ENCODE measurements around the gene LRRC36. TPM values are rescaled to one million over a fixed set of nuclear protein-coding genes. Genes with fewer than 3 reads are reported as not detected.

LRRC36 gene
- total RNA-seq, 6 experiments from 2014 or later: not detected

GRCh38 chr16:67336648-67337047 is 10.0 kb downstream of the LRRC36 start:
- H3K27me3 Mint-ChIP-seq (ENCODE audit: insufficient read depth): peaks cover 3% of the 10 kb centered on the region; the same call in 1 of the 2 replicates
- H3K4me1 Mint-ChIP-seq (ENCODE audit: low read depth): no peaks in the 10 kb centered on the region
- peaks cover 8% of the 10 kb centered on the region; the same call in 1 of the 2 replicates for H3K9me3 Mint-ChIP-seq
- TF ChIP-seq CTCF (IDR thresholded peaks at IDR 0.05): no peak
- no peak overlapping the region for H3K4me3 Mint-ChIP-seq
- no peak overlapping the region for H3K27ac Mint-ChIP-seq
- H3K36me3 Mint-ChIP-seq (ENCODE audit: low read depth): no peaks in the 10 kb centered on the region
- no peak for DNase-seq

GRCh38 chr16:67339453-67339852 is 12.8 kb downstream of the LRRC36 start:
- Mint-ChIP-seq H3K27ac (no peak overlapping the region), H3K27me3 (ENCODE audit: insufficient read depth) (peaks cover 2% of the 10 kb centered on the region; the same call in 1 of the 2 replicates), H3K4me1 (ENCODE audit: low read depth) (no peaks in the 10 kb centered on the region), H3K36me3 (ENCODE audit: low read depth) (no peaks in the 10 kb centered on the region), H3K9me3 (peaks cover 6% of the 10 kb centered on the region; the same call in 1 of the 2 replicates), H3K4me3 (no peak overlapping the region)
- DNase-seq: peak; percentile 9
- TF ChIP-seq CTCF (IDR thresholded peaks at IDR 0.05): peak; percentile 57; the same call in 1 of the 2 replicates

- H3K27ac Mint-ChIP-seq: no peak overlapping the region
- H3K4me3 Mint-ChIP-seq: no peak overlapping the region
- H3K9me3 Mint-ChIP-seq: no peaks in the 10 kb centered on the region
- DNase-seq: no peak
- H3K36me3 Mint-ChIP-seq (ENCODE audit: low read depth): no peaks in the 10 kb centered on the region
- H3K27me3 Mint-ChIP-seq (ENCODE audit: insufficient read depth): peaks cover 2% of the 10 kb centered on the region; the same call in 1 of the 2 replicates
- no peak for TF ChIP-seq CTCF (IDR thresholded peaks at IDR 0.05)
- no peaks in the 10 kb centered on the region for H3K4me1 Mint-ChIP-seq (ENCODE audit: low read depth)
Observed at GRCh38 chr16:67341250-67341649, 14.6 kb downstream of the LRRC36 start.

GRCh38 chr16:67342616-67343015 is 16.0 kb downstream of the LRRC36 start:
- Mint-ChIP-seq H3K27me3 (ENCODE audit: insufficient read depth) (peaks cover 2% of the 10 kb centered on the region; the same call in 1 of the 2 replicates), H3K27ac (no peak overlapping the region)

GRCh38 chr16:67345401-67345800 is 18.8 kb downstream of the LRRC36 start:
- no peaks in the 10 kb centered on the region; the same call in 1 of the 2 replicates for H3K27me3 Mint-ChIP-seq (ENCODE audit: insufficient read depth)
- no peak for TF ChIP-seq CTCF (IDR thresholded peaks at IDR 0.05)
- H3K9me3 Mint-ChIP-seq: no peaks in the 10 kb centered on the region
- no peaks in the 10 kb centered on the region for H3K36me3 Mint-ChIP-seq (ENCODE audit: low read depth)
- H3K4me1 Mint-ChIP-seq (ENCODE audit: low read depth): no peaks in the 10 kb centered on the region
- H3K27ac Mint-ChIP-seq: no peak overlapping the region
- no peak for DNase-seq
- H3K4me3 Mint-ChIP-seq: no peak overlapping the region

More at GRCh38 chr16:67342616-67343015, 16.0 kb downstream of the LRRC36 start:
- H3K4me1 Mint-ChIP-seq (ENCODE audit: low read depth): no peaks in the 10 kb centered on the region
- TF ChIP-seq CTCF (IDR thresholded peaks at IDR 0.05): no peak
- no peak for DNase-seq
- no peak overlapping the region for H3K4me3 Mint-ChIP-seq
- no peaks in the 10 kb centered on the region for H3K36me3 Mint-ChIP-seq (ENCODE audit: low read depth)
- H3K9me3 Mint-ChIP-seq: no peaks in the 10 kb centered on the region

- no peaks in the 10 kb centered on the region for H3K36me3 Mint-ChIP-seq (ENCODE audit: low read depth)
- no peak overlapping the region for H3K27ac Mint-ChIP-seq
- no peaks in the 10 kb centered on the region for H3K9me3 Mint-ChIP-seq
- H3K4me3 Mint-ChIP-seq: no peak overlapping the region
- H3K4me1 Mint-ChIP-seq (ENCODE audit: low read depth): no peaks in the 10 kb centered on the region
- no peak for TF ChIP-seq CTCF (IDR thresholded peaks at IDR 0.05)
- H3K27me3 Mint-ChIP-seq (ENCODE audit: insufficient read depth): no peaks in the 10 kb centered on the region; the same call in 1 of the 2 replicates
- no peak for DNase-seq
Observed at GRCh38 chr16:67346341-67346740, 19.7 kb downstream of the LRRC36 start.
